SKM-1 treated with dmso at 0.1 percent for 144 hours (cell line): ENCODE data around the gene CHMP1A.
"Not testable (repeated sequence)": the region's sequence is repeated elsewhere in the genome, so short reads cannot be mapped to it uniquely, and the experiment has no call there.

Experiments used
- DNase-seq: peaks from one replicate; lab custom pipeline; 2025; ENCODE audit not compliant: unreplicated experiment; lab: John Stamatoyannopoulos, UW

CHMP1A gene

GRCh38 chr16:89660146-89660545, 2.6 kb upstream of the CHMP1A start:
- no peak for DNase-seq

GRCh38 chr16:89658221-89658879, 842 bp upstream of the CHMP1A start:
- DNase-seq: no peak

- no peak for DNase-seq
Measured at GRCh38 chr16:89656435-89657121, 930 bp downstream of the CHMP1A start.

DNA sequence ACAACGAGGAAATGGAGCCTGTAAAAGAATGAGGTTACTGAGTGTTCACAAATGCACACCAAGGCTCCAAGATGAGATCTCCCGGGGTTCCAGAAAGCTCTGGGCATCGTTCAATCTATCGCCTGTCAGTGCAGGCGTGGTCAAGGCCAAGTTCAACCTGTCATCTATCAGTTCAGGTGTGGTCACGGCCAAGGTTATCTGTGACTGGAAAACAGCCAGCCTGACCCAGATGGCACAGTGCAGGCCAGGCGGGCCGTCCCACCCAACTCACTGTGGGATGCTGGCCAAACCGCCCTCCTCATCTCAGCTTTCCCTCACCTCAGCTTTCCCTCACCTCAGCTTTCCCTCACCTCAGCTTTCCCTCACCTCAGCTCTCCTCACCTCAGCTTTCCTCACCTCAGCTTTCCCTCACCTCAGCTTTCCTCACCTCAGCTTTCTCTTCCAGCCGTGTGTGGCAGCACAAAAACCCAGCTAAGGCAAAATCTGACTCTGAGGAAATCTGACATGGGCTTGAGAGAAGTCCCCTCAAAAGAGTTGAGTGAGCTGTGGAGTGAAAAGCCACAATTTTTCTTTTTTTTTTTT, 2.4 kb downstream of the CHMP1A start:
- no peak for DNase-seq

DNA sequence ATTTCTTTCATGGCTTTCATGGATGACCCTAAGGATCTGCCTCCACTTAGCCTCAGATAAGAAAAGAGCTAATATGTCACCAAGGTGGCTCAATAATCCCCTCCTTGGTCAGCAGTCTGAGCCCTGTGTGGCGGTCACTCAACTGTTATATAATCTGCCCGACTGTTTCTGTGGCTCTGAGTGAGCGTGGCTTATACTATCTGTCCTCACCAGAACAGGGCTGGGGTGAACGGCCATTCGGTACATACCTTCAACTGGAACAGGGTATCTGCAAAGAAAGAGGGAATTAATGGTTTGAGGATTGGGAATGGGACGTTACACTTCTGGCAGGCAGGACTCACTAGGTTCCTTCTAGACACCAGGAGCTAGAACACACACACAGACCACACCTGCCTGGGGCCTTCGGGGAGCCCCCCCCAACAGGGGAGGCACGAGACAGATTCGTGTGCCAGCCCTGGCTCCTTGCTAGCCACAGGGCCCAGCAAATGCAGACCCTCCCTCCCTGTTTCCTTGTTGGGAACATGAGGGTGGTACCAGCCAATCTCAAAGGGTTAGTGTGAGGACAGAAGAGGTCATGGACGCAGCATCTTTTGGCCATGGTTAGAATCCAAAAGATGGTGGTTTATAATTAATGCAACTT, 3.7 kb downstream of the CHMP1A start:
- DNase-seq: no peak

GRCh38 chr16:89651584-89651983, 5.9 kb downstream of the CHMP1A start:
- DNase-seq: no peak

GRCh38 chr16:89646906-89647305, 10.6 kb downstream of the CHMP1A start:
- no peak for DNase-seq

GRCh38 chr16:89646270-89646669, 11.2 kb downstream of the CHMP1A start:
- no peak for DNase-seq

DNA sequence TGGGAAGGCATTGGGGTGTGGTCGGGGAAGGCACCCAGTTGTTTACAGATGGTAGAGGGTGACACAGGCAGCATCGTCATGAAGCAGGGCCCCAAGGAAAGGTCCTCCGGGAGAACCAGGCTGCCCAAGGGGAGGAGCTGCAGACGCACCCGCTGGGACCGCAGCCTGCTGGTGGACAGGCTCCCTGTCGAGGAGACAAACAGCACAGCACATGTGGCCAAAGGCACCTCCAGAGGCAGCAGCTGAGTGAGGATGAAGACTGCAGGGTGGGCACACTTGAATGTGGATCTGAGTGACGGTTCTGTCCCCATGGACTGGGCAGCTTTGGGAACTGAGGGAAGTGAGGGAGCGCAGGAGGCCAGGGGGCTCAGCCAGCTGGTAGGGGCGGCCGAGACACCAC, 12.4 kb downstream of the CHMP1A start:
- DNase-seq: no peak

- DNase-seq: no peak
Measured at GRCh38 chr16:89643769-89644300, 13.7 kb downstream of the CHMP1A start.

GRCh38 chr16:89642574-89642973, 14.9 kb downstream of the CHMP1A start:
- DNase-seq: no peak

GRCh38 chr16:89641458-89642119, 15.9 kb downstream of the CHMP1A start:
- no peak for DNase-seq

DNA sequence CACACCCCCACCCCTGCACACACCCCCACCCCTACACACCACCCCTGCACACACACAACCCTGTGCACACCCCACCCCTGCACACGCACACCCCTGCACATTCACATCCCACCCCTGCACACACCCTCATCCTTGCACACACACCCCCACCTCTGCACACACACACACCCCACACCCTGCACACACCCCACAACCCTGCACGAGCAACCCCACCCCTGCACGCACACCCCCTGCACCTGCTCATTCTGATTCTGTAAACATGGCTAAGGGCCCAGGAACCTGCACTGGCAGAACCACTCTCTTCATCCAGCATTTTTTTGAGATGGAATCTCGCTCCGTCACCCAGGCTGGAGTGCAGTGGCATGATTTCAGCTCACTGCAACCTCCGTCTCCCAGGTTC, 18.1 kb downstream of the CHMP1A start:
- no peak for DNase-seq

DNA sequence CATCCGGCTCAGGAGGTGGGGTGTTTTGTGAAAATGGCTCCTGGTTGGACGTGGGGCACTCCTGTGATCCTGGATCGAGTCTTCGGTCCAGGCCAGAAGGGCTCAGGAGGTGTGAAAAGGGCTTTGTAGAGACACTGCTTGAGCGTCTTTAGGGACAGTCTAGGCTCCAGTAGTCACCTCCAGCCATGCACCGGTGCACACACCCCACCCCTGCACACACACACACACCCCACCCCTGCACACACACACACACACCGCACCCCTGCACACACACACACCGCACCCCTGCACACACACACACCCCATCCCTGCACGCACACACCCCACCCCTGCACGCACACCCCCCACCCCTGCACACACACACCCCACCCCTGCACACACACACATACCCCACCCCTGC, 19.1 kb downstream of the CHMP1A start:
- DNase-seq: no peak

DNA sequence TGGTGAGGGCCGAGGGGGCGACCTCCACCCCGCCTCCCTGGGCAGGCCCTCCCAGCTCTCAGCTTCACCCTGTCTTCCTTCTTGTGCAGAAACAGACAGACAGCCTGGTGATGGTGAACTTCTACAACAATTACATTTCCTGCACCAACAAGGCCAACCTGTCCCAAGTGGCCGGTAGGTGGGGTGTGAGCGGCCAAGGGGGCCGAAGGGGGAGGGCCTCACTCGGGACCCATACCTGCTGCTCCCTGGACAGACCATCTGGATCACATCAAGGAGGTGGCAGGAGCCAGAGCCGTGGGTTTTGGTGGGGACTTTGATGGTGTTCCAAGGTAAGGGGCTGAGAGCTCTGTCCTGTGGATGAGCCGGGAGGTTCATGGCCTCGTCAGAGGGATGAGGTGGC, 20.1 kb downstream of the CHMP1A start:
- DNase-seq: no peak

- no peak for DNase-seq
Measured at GRCh38 chr16:89636663-89637062, 20.8 kb downstream of the CHMP1A start.

DNA sequence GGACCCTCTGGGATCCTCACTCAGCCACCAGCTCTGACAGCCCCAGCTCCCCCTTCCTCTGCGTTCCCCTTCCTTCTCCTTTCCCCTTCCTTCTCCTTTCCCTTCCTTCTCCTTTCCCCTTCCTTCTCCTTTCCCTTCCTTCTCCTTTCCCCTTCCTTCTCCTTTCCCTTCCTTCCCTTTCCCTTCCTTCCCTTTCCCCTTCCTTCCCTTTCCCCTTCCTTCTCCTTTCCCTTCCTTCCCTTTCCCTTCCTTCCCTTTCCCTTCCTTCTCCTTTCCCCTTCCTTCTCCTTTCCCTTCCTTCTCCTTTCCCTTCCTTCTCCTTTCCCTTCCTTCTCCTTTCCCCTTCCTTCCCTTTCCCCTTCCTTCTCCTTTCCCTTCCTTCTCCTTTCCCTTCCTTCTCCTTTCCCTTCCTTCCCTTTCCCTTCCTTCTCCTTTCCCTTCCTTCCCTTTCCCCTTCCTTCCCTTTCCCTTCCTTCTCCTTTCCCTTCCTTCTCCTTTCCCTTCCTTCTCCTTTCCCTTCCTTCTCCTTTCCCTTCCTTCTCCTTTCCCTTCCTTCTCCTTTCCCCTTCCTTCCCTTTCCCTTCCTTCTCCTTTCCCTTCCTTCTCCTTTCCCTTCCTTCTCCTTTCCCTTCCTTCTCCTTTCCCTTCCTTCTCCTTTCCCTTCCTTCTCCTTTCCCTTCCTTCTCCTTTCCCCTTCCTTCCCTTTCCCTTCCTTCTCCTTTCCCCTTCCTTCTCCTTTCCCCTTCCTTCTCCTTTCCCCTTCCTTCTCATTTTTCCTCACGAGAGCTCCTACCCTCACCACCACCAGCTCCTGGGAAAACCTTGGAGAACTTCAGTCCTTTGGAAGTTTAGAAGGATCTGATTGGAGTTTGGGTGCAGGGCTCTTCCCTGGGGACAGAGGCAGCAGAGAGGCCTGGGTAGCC, 22.8 kb downstream of the CHMP1A start:
- not testable (repeated sequence) for DNase-seq

DNA sequence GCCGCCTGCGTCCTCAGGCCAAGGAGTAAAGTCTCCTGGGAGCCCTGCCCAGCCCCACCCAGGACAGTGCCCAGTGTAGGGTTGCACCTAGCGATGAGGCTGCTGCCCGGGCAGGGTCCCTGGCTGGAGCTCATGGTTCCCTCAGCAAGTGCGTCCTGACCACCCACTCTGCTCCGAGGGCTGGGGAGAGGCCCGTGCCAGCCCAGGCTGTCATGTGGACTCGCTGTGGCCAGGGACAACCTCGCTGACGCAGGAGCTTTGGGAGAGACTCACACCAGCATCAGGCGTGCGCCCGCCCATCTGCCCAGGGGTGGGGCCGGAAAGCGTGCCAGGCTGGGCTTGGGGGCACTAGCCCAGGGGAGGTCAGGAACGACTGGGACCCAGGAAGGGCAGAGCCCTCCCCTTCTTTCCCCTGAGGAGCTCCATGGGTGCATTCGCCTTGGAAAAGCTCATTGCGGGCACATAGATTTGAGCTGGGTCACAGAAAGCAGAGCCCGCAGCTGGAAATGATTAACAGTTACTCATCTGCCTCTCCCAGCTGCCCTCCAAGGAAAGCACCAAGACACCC, 24.4 kb downstream of the CHMP1A start:
- DNase-seq: no peak

GRCh38 chr16:89629827-89630610, 27.5 kb downstream of the CHMP1A start:
- no peak for DNase-seq
